ENCODE data around the gene TTF2.
"Not testable (repeated sequence)": the region's sequence is repeated elsewhere in the genome, so short reads cannot be mapped to it uniquely, and the experiment has no call there.

TTF2 gene

GRCh38 chr1:117143871-117144270 lies 83.7 kb downstream of the TTF2 start:
- no peak for DNase-seq (ENCODE audit: low read depth)
- no peak for TF ChIP-seq CTCF (IDR thresholded peaks at IDR 0.05; ENCODE audit: insufficient read depth, low read depth, low read length, missing control alignments)

GRCh38 chr1:117146072-117146471 lies 85.9 kb downstream of the TTF2 start:
- H3K4me3 ChIP-seq (ENCODE audit: low read length) = no peak overlapping the region
- TF ChIP-seq CTCF (IDR thresholded peaks at IDR 0.05; ENCODE audit: insufficient read depth, low read depth, low read length, missing control alignments) = no peak
- no peak for DNase-seq (ENCODE audit: low read depth)

More at GRCh38 chr1:117143871-117144270, 83.7 kb downstream of the TTF2 start:
- no peak overlapping the region for H3K4me3 ChIP-seq (ENCODE audit: low read length)

- peak; percentile 48 for DNase-seq (ENCODE audit: low read depth)
- TF ChIP-seq CTCF (IDR thresholded peaks at IDR 0.05; ENCODE audit: insufficient read depth, low read depth, low read length, missing control alignments) = no peak
Measured at GRCh38 chr1:117146575-117147340, 86.6 kb downstream of the TTF2 start.

GRCh38 chr1:117147341-117147831 lies 87.3 kb downstream of the TTF2 start:
- TF ChIP-seq CTCF (IDR thresholded peaks at IDR 0.05; ENCODE audit: insufficient read depth, low read depth, low read length, missing control alignments) = no peak
- no peak overlapping the region for H3K4me3 ChIP-seq (ENCODE audit: low read length)
- DNase-seq (ENCODE audit: low read depth) = no peak

More at GRCh38 chr1:117146575-117147340, 86.6 kb downstream of the TTF2 start:
- no peak overlapping the region for H3K4me3 ChIP-seq (ENCODE audit: low read length)

- H3K4me3 ChIP-seq (ENCODE audit: low read length) = no peak overlapping the region
- TF ChIP-seq CTCF (IDR thresholded peaks at IDR 0.05; ENCODE audit: insufficient read depth, low read depth, low read length, missing control alignments) = no peak
- peak; percentile 68 for DNase-seq (ENCODE audit: low read depth)
Measured at GRCh38 chr1:117147856-117148588, 87.9 kb downstream of the TTF2 start.

GRCh38 chr1:117150316-117150715 lies 90.2 kb downstream of the TTF2 start:
- no peak overlapping the region for H3K4me3 ChIP-seq (ENCODE audit: low read length)
- DNase-seq (ENCODE audit: low read depth) = no peak
- peak; percentile 29 for TF ChIP-seq CTCF (IDR thresholded peaks at IDR 0.05; ENCODE audit: insufficient read depth, low read depth, low read length, missing control alignments)

- H3K4me3 ChIP-seq (ENCODE audit: low read length); DNase-seq (ENCODE audit: low read depth): not testable (repeated sequence)
Measured at GRCh38 chr1:117151305-117151704, 91.2 kb downstream of the TTF2 start.

Measured in epithelial cell of esophagus (primary cell).